ENCODE data around the gene CAPZB.

CAPZB gene

GRCh38 chr1:19443326-19443725 is 42.0 kb downstream of the CAPZB start:
- no peak for TF ChIP-seq ZFX (IDR thresholded peaks at IDR 0.05)
- TF ChIP-seq, protein P1, sequence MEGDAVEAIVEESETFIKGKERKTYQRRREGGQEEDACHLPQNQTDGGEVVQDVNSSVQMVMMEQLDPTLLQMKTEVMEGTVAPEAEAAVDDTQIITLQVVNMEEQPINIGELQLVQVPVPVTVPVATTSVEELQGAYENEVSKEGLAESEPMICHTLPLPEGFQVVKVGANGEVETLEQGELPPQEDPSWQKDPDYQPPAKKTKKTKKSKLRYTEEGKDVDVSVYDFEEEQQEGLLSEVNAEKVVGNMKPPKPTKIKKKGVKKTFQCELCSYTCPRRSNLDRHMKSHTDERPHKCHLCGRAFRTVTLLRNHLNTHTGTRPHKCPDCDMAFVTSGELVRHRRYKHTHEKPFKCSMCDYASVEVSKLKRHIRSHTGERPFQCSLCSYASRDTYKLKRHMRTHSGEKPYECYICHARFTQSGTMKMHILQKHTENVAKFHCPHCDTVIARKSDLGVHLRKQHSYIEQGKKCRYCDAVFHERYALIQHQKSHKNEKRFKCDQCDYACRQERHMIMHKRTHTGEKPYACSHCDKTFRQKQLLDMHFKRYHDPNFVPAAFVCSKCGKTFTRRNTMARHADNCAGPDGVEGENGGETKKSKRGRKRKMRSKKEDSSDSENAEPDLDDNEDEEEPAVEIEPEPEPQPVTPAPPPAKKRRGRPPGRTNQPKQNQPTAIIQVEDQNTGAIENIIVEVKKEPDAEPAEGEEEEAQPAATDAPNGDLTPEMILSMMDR (conservative IDR thresholded peaks at IDR 0.05), result no peak

DNA sequence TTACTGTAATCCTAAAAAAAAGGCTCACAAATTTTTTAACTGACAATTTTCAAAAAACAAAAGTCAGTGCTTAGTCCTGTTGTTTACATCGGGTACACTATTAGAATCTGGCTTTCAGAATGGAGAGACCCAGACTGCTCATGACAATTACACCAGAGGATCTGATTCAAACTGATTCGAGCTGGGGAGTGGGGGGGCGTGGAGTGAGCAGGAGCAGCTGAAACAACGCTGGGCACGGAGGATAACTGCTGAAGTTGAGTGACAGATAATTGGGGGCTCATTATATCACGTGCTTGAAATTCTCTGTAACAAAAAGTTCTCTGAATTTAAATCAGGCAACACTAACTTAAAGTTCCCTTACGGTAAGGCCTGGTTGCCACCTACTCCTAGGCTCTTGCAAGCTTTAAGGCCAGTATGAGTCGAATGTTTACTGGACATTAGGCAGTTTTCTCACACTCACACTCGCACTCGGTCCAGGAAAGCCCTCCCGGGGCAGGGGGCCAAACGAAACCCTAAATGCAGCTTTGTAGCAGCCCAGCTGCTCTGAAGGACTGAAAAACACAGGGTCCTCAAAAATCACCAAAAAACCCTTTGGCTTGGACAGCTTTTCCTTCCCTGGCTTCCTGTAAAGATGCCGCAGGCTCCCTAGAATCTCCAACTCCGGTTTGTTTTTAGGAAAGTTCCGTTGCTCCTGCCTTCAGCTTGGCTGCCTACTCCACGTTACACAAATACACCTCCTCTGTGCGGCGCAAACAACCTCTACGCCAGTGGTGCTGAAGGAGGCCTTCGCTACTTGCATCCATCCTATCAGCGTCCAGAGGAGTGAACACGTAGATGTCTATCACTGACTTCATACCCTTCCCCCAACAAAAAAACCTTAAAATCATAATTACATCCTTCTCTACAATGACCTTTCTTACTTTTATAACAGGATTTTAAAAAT is 42.9 kb downstream of the CAPZB start:
- TF ChIP-seq, protein P1 (conservative IDR thresholded peaks at IDR 0.05), result no peak
- TF ChIP-seq ZFX (IDR thresholded peaks at IDR 0.05), result no peak
- H3K27ac ChIP-seq, result no peak overlapping the region

More at GRCh38 chr1:19443326-19443725, 42.0 kb downstream of the CAPZB start:
- H3K27ac ChIP-seq, result 0 out of 2 replicates have a peak overlapping the region, but pooled peaks have one; percentile 4

DNA sequence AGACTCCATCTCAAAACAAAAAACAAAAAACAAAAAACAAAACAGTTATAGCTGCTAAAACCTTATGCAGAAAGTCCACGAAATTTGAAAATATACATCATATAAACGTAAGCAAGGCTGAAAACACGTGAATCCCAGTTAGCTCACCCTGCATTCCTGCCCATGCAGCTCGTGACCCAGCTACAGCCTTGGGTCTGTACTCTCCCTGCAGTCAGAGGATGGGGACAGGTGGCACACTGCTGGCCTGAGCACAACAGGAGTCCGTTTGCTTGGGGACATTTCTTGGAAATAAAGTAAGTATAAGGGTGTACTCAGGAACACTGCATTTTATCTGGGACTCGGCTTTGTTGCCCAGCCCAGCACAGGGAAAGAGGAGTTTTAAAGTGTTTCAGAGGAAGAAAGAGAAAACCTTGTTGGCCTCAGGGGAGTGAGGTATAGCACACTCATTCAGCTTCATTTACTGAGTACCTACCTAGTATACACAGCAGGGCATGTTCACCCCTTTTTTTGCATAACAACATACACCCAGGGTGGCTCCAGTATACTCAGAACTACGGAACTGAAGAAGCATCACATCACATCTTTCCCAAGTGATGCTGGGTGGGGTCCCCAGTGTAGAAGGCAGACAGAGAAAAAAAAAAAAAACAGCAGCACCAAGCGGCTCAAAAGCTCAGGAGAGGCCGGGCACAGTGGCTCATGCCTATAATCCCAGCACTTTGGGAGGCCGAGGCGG is 44.1 kb downstream of the CAPZB start:
- no peak for TF ChIP-seq ZFX (IDR thresholded peaks at IDR 0.05)
- TF ChIP-seq, protein P1 (conservative IDR thresholded peaks at IDR 0.05), result no peak
- no peak overlapping the region; the same call in 1 of the 2 replicates for H3K27ac ChIP-seq

GRCh38 chr1:19439464-19440171 is 45.7 kb downstream of the CAPZB start:
- TF ChIP-seq ZFX (IDR thresholded peaks at IDR 0.05), result no peak
- H3K27ac ChIP-seq, result peak overlapping the region; percentile 16; the same call in 1 of the 2 replicates

DNA sequence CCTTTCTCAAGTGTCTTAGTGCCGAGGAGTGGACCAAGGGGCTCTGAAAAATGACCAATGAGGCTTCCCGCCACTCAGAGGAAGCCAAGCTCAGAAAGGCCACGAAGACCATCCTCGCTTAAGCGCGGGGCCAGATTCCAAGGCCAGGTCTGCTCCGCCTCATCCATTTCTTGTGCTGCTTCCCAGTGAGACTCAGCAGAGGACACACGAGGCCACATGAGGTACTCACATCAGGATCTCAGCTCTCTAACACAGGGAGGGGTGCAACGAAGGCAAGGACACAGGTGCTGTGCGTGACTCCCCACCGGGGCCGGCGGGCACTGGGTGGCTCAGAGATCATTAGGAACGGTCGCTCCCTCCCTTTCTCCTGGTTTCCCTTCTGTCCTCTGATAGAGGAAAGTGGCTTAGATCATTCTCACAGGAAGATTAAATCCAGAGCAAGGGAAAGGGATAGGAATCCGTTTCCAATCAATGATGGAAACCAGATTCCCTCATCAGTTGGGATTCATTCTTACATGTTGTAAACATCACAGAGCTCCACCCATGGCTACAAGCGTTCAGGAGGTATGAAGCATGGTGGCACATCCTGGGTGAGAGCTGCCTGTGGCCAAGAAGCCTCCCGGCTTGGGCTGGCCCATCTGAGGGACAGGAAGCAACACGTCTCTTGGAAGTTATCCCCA is 46.7 kb downstream of the CAPZB start:
- TF ChIP-seq, protein P1 (conservative IDR thresholded peaks at IDR 0.05), result no peak
- no peak for TF ChIP-seq ZFX (IDR thresholded peaks at IDR 0.05)
- peak overlapping the region; percentile 42 for H3K27ac ChIP-seq

DNA sequence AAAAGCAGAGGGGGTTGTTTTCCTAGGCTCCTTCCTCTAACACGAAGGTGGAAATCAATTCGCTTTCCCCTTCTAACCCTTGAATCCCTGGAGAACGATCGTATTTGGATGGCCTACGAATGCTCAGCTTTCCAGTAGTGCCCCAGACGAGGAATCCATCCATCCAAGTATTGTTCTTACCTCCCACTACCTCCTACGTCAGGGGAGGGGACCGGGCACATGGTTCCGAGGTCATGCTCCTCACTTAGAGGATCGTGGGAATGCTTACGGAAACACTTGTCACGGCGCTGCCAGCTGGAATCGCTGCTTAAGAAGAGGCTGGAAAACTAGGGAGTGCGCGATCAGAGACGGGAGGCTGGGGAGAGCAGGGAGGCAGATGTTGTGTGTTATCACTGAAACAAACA is 47.4 kb downstream of the CAPZB start:
- TF ChIP-seq, protein P1 (conservative IDR thresholded peaks at IDR 0.05), result no peak
- no peak for TF ChIP-seq ZFX (IDR thresholded peaks at IDR 0.05)
- peak overlapping the region; percentile 42 for H3K27ac ChIP-seq
